Panc1 (cell line): ENCODE data around the gene RETSAT.

ENCODE experiments used
- POLR2AphosphoS5 ChIP-seq: IDR thresholded peaks from 2 replicates; pipeline ENCODE4 v1.6.1; 2012; ENCODE audit warnings: mild to moderate bottlenecking, low read depth, low read length, moderate library complexity
- SIN3A ChIP-seq: IDR thresholded peaks from 2 replicates; pipeline ENCODE4 v1.6.1; 2012; ENCODE audit warnings: low read depth, mild to moderate bottlenecking, low read length, moderate library complexity, borderline replicate concordance; ENCODE audit not compliant: insufficient read depth
- TCF7L2 ChIP-seq: IDR thresholded peaks from 2 replicates; pipeline ENCODE4 v1.6.1; 2011; ENCODE audit warnings: mild to moderate bottlenecking, low read depth, low read length, inconsistent platforms
- TF ChIP-seq, protein P1 (sequence below): fragments of 450-650 bp; IDR thresholded peaks from 2 replicates; pipeline ENCODE4 v1.5.1; 2017; ENCODE audit warnings: mild to moderate bottlenecking
- TF ChIP-seq, protein P2 (sequence below), 2 experiments: IDR thresholded peaks; 2 replicates each; pipeline ENCODE4 v1.6.1; 2011 to 2012; ENCODE audit warnings: low read depth in 2 of 2, control low read depth in 1 of 2, low read length in 1 of 2, mild to moderate bottlenecking in 1 of 2, moderate library complexity in 1 of 2; ENCODE audit not compliant: insufficient read depth in 1 of 2

DNA sequence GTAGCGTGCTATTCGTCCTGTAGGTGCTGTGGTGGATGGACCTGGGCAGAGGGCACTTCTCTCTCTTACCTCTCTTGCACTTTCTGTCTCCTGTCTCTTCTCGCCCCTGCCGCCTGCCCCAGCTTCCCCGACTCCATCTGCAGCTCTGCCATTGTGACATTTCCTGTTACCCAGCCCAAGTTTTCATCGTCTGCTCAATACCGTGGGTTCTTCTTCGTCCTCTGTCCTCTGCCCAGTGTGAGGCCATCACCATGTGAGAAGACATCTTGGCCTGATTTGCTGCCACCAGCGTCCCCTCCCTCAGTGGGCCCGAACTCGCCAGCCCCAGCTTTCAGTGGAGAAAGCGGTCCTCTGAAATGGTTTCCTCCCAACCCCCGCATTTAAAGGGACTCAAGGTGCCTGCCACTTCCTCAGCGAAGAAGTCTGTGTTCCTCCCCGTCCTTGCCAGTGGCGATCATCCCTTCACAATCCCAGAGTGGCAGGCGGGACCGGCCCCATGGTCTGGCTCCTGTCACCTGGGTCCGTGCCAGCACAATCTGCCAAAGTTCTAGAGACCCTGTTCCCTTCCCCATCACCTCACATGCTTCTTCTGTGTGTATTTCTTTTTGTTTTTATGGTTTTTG is 44.5 kb downstream of the RETSAT start:
- TF ChIP-seq, protein P1, sequence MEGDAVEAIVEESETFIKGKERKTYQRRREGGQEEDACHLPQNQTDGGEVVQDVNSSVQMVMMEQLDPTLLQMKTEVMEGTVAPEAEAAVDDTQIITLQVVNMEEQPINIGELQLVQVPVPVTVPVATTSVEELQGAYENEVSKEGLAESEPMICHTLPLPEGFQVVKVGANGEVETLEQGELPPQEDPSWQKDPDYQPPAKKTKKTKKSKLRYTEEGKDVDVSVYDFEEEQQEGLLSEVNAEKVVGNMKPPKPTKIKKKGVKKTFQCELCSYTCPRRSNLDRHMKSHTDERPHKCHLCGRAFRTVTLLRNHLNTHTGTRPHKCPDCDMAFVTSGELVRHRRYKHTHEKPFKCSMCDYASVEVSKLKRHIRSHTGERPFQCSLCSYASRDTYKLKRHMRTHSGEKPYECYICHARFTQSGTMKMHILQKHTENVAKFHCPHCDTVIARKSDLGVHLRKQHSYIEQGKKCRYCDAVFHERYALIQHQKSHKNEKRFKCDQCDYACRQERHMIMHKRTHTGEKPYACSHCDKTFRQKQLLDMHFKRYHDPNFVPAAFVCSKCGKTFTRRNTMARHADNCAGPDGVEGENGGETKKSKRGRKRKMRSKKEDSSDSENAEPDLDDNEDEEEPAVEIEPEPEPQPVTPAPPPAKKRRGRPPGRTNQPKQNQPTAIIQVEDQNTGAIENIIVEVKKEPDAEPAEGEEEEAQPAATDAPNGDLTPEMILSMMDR, result no peak
- TF ChIP-seq SIN3A (no peak), POLR2AphosphoS5 (no peak), TCF7L2 (no peak)
- TF ChIP-seq, protein P2, sequence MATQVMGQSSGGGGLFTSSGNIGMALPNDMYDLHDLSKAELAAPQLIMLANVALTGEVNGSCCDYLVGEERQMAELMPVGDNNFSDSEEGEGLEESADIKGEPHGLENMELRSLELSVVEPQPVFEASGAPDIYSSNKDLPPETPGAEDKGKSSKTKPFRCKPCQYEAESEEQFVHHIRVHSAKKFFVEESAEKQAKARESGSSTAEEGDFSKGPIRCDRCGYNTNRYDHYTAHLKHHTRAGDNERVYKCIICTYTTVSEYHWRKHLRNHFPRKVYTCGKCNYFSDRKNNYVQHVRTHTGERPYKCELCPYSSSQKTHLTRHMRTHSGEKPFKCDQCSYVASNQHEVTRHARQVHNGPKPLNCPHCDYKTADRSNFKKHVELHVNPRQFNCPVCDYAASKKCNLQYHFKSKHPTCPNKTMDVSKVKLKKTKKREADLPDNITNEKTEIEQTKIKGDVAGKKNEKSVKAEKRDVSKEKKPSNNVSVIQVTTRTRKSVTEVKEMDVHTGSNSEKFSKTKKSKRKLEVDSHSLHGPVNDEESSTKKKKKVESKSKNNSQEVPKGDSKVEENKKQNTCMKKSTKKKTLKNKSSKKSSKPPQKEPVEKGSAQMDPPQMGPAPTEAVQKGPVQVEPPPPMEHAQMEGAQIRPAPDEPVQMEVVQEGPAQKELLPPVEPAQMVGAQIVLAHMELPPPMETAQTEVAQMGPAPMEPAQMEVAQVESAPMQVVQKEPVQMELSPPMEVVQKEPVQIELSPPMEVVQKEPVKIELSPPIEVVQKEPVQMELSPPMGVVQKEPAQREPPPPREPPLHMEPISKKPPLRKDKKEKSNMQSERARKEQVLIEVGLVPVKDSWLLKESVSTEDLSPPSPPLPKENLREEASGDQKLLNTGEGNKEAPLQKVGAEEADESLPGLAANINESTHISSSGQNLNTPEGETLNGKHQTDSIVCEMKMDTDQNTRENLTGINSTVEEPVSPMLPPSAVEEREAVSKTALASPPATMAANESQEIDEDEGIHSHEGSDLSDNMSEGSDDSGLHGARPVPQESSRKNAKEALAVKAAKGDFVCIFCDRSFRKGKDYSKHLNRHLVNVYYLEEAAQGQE (IDR thresholded peaks at IDR 0.05; ENCODE audit: insufficient read depth in 1 of 2, low read depth in 2 of 2, low read length in 1 of 2), result no peak
